Stomach smooth muscle (tissue), 2 donors: ENCODE results near the gene PTPRN2.

Experiments used
- H3K27ac ChIP-seq: one replicate; pipeline ENCODE4 v1.7.0; 2013; ENCODE audit warnings: mild to moderate bottlenecking, low read length, inconsistent platforms
- H3K27me3 ChIP-seq, 2 donors: one replicate each; pipeline ENCODE4 v1.7.0; 2013; ENCODE audit warnings: low read length in 2 of 2; ENCODE audit not compliant: insufficient read depth in 2 of 2, control insufficient read depth in 1 of 2
- H3K36me3 ChIP-seq, 2 donors: one replicate each; pipeline ENCODE4 v1.7.0; 2013; ENCODE audit warnings: low read length in 2 of 2; ENCODE audit not compliant: control insufficient read depth in 2 of 2, insufficient read depth in 2 of 2
- H3K4me1 ChIP-seq: one replicate; pipeline ENCODE4 v1.7.0; 2013; ENCODE audit warnings: low read length; ENCODE audit not compliant: control insufficient read depth, insufficient read depth
- H3K4me3 ChIP-seq, 2 donors: one replicate each; pipeline ENCODE4 v1.7.0; 2013; ENCODE audit warnings: low read length in 2 of 2
- H3K9ac ChIP-seq, 2 donors: one replicate each; pipeline ENCODE4 v1.7.0; 2013; ENCODE audit warnings: low read length in 2 of 2, mild to moderate bottlenecking in 1 of 2
- H3K9me3 ChIP-seq, 2 donors: one replicate each; pipeline ENCODE4 v1.7.0; 2013; ENCODE audit warnings: low read length in 2 of 2; ENCODE audit not compliant: control insufficient read depth in 2 of 2
- donor health status: healthy.
- donor health status: Pancreatic carcinoma.

Gene PTPRN2

DNA sequence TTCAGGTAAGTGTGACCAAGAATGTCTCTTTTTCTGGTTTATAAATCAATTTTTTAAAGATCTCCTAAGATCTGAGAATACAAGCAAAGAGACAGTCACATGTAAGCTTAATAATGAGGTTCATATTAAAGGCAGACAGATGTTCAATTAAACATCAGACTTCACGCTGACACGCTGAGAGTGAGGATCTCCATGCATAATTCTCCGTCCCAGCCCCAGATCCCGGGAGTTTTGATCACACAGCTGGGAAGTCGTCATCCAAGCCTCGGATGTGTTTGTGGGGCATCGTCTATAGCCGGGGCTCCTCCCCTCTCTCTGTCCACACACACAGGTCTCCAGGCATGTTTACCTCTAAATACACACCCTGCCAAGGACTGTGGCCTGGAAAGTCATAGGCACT, 223.2 kb downstream of the PTPRN2 start:
- Histone ChIP-seq H3K27me3 (no peaks in the 10 kb centered on the region), H3K36me3 (no peaks in the 10 kb centered on the region), H3K27ac (no peak overlapping the region)

DNA sequence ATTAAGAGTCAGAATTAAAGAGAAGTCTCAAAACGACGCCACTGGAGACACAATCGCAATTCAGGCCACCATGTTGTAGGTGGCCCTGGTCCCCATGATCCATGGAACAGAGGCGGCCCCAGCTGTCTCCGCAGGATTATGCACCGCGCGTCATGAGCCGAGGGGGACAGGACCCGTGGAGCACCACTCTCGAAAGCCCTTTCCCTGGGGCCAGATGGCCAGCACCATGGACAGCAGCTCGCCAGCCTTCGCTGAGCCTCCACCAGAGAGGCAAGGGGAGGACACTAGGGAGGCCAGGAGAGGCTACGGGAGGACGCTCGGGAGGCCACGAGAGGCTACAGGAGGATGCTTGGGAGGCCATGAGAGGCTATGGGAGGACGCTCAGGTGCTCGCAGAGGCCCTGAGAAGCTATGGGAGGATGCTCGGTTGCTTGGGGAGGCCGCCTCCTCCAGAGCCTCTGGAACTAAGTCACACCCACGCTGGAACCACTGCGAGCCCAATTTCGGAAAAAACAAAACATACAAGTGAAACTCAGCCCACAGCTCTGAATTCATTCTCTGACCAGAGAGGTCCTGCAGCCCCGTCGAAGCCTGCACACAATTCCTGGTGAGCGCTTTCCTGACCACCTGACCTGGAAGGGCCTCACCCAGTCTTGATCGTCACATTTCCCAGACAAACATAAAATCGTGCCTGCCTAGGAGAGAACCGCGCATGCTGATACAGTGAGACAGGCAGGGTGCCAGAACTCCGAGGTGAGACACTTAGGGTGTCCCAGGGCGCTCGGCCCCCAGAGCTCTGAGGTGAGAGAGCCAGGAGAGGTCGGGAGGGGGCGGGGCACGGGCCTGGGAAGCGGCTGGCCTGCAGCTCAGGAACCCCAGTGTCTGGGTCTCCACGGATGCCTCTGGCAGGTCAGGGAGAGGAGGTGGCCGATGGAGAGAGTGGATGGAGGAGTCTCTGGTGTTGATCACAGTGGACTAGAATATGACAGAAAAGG, 224.4 kb downstream of the PTPRN2 start:
- Histone ChIP-seq H3K4me1 (no peaks in the 10 kb centered on the region), H3K27me3 (no peaks in the 10 kb centered on the region), H3K4me3 (no peak overlapping the region), H3K9me3 (no peaks in the 10 kb centered on the region), H3K36me3 (no peaks in the 10 kb centered on the region), H3K27ac (no peak overlapping the region), H3K9ac (no peak overlapping the region)

More for the DNA sequence above, 223.2 kb downstream of the PTPRN2 start:
- Histone ChIP-seq H3K4me1 (no peaks in the 10 kb centered on the region), H3K4me3 (no peak overlapping the region), H3K9ac (no peak overlapping the region), H3K9me3 (no peaks in the 10 kb centered on the region)

DNA sequence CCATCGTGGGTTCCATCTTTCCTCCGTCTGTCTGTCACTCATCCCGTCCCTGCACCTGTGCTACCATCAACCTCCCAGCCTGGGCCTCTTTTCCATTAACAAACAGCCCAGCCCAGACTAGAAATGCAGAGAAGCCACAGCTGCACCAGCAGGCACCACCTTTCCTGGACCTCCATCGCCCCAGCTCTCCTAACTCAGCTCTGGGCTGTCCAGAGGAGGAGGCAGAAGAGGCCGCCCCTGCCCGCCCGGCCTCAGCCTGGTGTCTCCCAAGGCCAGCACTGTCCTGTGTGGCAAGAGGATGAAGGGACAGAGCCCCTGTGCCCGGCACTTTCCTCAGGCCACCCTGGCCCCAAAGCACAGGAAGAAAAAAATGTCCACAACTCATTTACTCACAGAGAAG, 225.6 kb downstream of the PTPRN2 start:
- H3K27me3 ChIP-seq, result no peaks in the 10 kb centered on the region
- no peaks in the 10 kb centered on the region for H3K4me1 ChIP-seq
- no peak overlapping the region for H3K27ac ChIP-seq
- H3K9ac ChIP-seq, result no peak overlapping the region
- no peak overlapping the region for H3K4me3 ChIP-seq
- H3K9me3 ChIP-seq, result no peaks in the 10 kb centered on the region
- no peaks in the 10 kb centered on the region for H3K36me3 ChIP-seq

DNA sequence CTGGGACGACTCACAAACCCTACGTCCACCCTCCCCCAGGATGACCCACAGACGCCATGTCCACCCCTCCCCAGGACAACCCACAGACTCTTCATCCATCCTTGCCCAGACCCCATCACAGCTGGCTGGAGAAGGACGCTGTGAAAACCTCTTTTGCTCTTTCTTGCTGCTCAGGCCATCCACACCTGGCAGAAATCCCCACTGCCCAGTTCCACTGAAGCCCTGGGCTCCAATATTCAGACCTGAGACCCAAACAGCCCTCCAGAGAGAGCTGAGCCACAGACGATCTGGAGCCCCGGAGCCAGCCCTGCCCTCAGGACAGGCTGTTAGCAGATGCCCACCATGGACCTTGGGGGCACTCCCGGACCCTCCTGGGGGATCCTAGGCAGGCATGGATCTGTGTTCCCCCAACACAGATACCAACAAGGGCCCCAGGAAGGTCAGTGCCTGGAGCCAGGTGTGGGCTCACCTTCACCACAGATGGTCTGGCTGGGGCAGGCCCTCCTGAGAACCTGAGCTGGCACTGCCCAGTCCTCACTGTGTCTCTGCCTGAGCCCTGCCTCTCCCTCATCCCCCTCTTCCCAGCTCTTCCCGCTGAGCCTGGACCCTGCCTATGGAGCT, 226.2 kb downstream of the PTPRN2 start:
- no peak overlapping the region for H3K27ac ChIP-seq
- no peaks in the 10 kb centered on the region for H3K9me3 ChIP-seq
- H3K27me3 ChIP-seq, result no peaks in the 10 kb centered on the region
- no peaks in the 10 kb centered on the region for H3K4me1 ChIP-seq
- no peak overlapping the region for H3K9ac ChIP-seq
- H3K4me3 ChIP-seq, result no peak overlapping the region
- no peaks in the 10 kb centered on the region for H3K36me3 ChIP-seq

DNA sequence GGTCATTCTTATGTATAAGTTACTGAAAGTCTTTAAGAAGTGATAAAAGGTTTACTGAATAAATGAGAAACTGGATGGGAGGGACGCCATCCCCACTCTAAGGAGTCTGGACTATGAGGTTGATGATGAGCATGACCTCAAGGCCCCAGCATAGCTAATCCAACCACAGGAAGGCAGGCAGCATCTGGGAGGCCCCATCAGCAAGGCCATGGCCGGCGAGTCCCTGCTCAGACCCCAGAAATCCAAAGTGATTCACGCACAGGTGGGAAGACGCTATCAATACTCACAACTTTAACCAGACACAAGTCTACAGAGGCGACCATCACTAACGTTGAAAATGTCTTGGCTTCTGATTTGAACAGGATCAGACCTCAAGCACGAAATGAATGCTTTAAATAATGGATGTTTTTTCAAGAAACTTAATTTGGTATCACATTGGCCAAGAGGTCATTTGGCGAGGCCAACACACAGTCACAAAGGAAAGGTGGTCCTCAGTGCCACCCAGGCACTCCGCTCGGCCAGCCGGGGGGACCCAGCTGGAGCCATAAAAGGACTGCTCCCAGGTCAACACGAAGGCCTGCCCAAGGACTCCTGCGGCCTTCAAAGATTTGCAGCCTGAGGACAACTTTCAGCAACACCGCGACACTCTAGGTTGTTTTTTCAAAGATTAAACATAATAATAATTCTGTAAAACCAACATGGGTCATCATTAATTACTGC, 228.5 kb downstream of the PTPRN2 start:
- Histone ChIP-seq H3K36me3 (no peaks in the 10 kb centered on the region), H3K9ac (no peak overlapping the region), H3K9me3 (peaks cover 3 to 7% of the 10 kb centered on the region in 2 donors), H3K4me3 (no peak overlapping the region), H3K27ac (no peak overlapping the region), H3K27me3 (peaks cover 0 to 2% of the 10 kb centered on the region in 2 donors), H3K4me1 (no peaks in the 10 kb centered on the region)

DNA sequence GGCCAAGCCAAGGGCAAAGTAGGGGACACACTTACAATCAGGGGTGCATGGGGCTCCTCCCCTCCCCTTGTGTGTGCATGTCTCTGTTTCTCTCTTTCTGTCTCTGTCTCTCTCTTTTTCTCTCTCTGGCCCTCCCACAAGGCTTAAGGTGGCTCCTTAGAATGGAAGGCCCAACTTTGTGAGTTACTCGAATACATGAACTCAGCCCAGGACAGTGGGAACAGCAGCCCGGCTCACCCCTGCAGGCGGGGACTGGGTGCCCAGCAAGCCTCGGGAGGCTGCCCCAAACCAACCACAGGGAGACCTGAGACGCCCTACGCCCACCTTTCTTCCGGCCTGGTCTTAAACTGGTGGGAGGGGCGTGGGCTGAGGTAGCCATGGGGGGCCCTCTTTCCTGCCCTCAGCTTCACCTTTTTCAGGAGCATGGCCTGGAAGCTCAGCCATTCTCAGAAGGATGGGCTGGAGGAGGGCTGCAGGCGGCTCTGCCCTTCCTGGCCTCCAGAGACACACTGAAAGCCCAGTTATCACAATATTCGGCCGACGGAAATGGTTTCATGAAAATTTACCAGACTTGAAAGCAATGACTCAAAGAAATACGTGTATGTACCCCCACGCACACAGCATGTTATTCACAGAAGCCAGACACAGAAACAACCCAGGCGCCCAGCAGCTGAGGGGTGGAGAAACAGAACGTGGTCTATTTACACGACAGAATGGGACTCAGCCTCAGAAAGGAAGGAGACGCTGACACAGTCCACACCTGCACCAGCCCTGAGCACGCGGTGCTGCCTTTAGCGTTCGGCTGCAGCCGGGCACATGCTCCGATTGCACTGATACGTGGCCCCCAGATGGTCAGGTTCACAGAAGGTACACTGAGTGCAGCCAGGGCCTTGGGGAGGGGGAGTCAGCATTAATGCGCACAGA, 229.5 kb downstream of the PTPRN2 start:
- peaks cover 3 to 7% of the 10 kb centered on the region in 2 donors for H3K9me3 ChIP-seq
- H3K9ac ChIP-seq, result no peak overlapping the region
- H3K4me3 ChIP-seq, result no peak overlapping the region
- H3K36me3 ChIP-seq, result no peaks in the 10 kb centered on the region
- H3K27me3 ChIP-seq, result peaks cover 0 to 2% of the 10 kb centered on the region in 2 donors
- no peak overlapping the region for H3K27ac ChIP-seq
- H3K4me1 ChIP-seq, result no peaks in the 10 kb centered on the region

DNA sequence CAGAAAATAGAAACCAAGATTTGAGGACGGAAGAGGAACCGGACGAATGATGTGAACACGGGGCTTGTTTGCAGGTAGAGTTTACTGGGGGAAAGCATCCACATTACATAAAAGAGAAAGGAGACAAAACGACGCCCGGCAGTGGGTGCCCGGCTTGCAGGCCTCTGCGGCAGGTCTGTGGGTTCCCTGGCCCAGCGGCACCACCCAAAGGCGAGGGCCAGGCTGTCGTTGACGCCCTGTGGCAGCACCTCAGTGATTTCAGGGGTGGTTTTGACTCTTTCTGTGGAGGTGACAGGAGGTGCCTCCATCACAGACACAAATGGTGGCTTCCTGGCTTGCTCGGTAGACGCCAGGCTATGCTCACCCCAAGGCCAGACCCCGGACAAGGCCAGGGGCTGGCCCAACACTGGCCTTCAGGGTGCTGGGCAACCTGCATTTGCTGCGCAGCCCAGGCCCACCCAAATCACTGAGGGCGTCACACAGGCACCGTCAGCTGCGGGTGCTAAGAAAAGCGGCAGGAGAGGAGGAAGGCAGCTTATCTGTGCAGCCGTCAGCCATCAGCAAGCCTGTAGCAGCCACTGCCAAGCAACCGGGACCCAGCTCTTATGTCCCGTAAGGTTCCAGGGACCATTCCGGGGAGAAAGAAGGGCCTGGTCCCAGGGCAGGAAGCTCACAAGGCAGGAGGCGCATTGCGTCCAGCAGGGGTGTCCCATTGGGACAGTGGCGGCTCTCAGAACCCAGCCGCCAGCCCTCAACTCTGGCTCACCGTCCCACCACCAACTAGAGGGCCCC, 230.3 kb downstream of the PTPRN2 start:
- Histone ChIP-seq H3K9me3 (peaks cover 3 to 7% of the 10 kb centered on the region in 2 donors), H3K27ac (no peak overlapping the region), H3K4me3 (no peak overlapping the region), H3K4me1 (no peaks in the 10 kb centered on the region), H3K27me3 (peaks cover 0 to 2% of the 10 kb centered on the region in 2 donors), H3K36me3 (no peaks in the 10 kb centered on the region), H3K9ac (no peak overlapping the region)

DNA sequence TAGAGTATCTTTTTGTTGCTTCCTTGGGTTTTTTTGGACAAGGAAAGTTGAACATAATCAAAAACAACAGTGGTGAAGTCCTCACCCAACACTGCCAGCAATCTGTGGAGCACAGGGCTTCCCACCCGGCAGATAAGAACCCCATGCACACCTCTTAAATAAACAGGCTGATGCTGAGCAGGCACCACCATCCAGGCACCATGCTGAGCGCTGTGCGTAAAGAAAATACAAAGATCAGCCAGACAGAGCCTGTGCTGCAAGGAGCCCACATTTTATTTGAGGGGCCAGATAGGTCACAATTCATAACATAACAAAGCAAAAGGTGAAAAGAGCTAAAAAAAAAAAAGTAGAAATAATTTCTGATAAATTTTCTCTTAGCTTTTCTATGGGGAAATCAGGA, 231.2 kb downstream of the PTPRN2 start:
- Histone ChIP-seq H3K27ac (no peak overlapping the region), H3K36me3 (no peaks in the 10 kb centered on the region), H3K9me3 (peaks cover 3 to 7% of the 10 kb centered on the region in 2 donors), H3K4me3 (no peak overlapping the region), H3K4me1 (no peaks in the 10 kb centered on the region), H3K9ac (no peak overlapping the region), H3K27me3 (peaks cover 0 to 2% of the 10 kb centered on the region in 2 donors)

DNA sequence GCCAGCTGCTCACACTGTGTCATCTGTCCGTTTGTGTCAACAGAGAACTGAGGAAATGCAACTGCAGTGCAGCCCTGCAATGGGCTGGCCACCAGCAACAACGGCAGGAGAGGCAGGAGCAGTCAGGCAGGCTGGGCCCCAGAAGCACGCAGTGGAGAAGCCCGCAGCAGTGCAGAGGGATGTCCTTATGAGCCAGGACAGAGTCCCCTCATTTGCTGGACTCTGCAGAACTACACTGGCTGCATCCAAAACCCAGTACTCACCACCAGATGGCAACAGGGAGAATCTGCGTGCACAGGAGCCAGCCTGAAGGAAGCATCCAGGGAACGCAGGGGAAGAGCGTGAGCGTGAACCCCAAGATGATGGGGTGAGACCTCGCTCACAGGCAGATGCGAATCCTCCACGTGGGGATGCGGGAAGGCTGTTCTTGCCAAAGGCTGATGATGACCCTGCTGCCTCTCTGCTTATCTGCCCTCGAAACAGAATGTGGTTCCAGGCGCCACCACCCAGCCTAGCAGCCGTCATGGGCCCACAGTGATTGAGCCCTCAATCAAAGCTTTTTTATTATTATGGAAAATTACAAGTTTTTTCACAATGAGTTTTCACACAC, 232.1 kb downstream of the PTPRN2 start:
- H3K27me3 ChIP-seq, result peaks cover 0 to 2% of the 10 kb centered on the region in 2 donors
- H3K4me3 ChIP-seq, result no peak overlapping the region
- no peak overlapping the region for H3K27ac ChIP-seq
- peaks cover 3 to 7% of the 10 kb centered on the region in 2 donors for H3K9me3 ChIP-seq
- H3K9ac ChIP-seq, result no peak overlapping the region
- H3K36me3 ChIP-seq, result no peaks in the 10 kb centered on the region
- H3K4me1 ChIP-seq, result no peaks in the 10 kb centered on the region
